ENCODE measurements around the gene SH3GLB2.
"Not testable (repeated sequence)": the region's sequence is repeated elsewhere in the genome, so short reads cannot be mapped to it uniquely, and the experiment has no call there.

SH3GLB2 gene

DNA sequence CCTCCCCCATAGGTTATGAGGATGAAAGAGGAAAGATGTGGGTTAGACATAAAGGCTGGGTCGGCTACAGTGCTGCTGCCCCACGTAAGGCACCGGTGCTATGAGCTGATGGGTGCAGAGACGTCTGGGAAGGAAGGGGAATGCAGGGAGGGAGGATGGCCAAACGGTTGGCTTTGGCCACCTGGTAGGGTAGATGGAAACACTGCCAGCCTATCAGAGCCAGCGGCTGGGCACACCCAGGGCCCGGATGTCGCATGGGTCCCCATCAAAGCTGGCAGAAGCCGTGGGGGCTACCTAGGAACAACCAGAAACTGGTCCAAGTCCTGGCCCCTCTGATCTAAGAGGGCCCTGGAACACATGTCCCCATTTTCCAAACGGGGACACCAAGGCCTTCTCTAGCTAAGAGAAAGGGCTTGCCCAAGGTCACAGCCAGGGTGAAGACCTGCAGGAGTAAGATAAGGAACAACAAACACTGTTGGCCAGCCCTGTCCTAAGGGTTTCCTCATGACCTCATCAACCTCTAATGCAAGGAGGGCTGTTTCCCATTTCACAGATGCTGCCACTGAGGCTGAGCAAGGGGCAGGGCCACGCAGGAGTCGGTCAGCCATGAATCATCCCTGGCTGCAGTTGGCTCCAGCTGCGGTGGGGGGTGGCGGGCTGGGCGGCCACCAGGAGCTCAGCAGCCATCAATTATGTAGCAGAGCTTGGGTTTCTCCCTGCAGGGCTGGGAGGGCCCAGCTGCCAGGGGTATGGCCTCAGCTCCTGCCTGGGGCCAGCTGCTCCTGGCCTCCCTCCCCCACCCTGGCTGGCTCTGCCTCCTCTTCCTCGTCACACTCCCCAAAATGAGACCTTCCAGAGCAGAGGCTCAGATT lies 4.9 kb downstream of the SH3GLB2 start:
- in situ Hi-C loops (cut with MboI; ENCODE audit: low sequenced_read_pairs), result no loop called here

DNA sequence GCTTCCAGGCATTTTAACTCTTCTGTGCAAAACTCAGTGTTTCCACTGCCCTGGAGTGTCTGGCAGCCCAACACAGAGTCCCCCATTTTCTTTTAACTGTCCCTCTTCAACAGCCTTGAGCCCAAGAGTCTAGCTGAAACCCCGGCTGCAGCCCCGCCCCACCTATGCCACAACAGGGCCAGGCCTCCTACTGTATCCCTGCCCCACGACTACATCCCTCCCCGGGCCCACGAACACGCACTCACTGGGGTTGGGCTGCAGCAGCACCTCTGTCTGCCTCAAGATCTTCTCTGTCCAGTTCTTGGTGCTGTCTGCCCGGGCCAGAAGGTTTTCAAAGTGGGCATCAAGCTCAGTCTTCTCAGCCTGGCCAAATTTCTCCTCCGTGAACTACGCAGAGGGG lies 6.1 kb downstream of the SH3GLB2 start:
- in situ Hi-C loops (cut with MboI; ENCODE audit: low sequenced_read_pairs), result no loop called here

DNA sequence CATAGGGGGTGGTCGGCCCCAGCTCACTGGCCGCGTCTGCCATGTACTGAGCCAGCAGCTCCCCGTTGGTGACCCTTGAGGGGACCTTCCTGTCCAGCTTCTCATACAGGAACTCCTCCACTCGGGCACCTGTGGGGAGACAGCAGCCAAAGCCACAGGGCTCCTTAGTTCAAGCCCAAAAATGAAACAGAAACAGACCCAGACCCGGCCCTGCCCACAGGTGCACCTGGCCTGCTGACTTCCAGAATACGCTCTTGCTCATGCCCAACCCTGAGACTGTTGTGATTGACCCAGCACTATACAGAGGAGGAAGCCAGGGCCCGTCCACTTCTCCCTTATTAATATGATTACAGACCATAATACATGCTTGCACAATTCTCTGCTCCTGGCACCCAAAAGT lies 7.0 kb downstream of the SH3GLB2 start:
- in situ Hi-C loops (cut with MboI; ENCODE audit: low sequenced_read_pairs), result no loop called here

DNA sequence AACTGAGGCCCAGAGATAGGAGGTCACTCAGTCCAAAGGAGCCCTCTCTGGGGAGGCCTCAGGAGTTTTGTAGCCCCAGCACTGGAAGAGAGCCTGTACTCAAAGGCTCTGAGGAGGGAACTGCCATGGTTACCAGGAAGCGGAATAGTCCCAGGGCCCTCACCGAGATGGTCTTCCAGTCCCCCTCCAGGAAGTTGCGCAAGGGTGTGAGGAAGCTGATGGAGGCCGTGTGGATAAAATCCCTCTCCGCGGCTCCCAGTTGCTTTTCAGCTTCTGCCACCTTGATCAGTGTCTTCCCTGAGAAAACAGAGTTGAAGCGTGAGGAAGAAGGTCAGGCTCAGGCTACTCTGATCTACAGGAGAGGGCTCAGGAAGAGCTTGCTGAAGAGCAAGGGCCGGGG lies 13.5 kb downstream of the SH3GLB2 start:
- in situ Hi-C loops (cut with MboI; ENCODE audit: low sequenced_read_pairs), result no loop called here

DNA sequence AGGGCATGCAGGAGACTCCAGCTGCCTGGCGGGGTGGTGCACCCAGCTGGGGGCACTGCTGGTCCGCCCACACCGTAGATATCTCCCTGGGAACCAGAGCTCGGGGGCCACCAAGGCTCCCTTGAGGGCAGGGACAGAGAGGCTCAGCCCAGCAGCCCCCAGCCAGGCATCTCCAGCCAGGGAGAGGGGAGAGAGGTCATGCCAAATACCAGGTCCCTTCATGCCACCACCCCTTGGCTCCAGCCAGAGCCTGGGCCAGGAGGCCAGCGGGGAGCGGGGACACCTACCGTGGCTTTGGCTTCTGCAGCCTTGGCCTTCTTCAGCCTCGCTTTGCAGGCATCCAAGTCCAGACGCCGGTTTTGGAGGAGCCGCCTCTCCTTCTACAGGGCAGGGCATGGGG lies 14.0 kb downstream of the SH3GLB2 start:
- in situ Hi-C loops (cut with MboI; ENCODE audit: low sequenced_read_pairs), result no loop called here

DNA sequence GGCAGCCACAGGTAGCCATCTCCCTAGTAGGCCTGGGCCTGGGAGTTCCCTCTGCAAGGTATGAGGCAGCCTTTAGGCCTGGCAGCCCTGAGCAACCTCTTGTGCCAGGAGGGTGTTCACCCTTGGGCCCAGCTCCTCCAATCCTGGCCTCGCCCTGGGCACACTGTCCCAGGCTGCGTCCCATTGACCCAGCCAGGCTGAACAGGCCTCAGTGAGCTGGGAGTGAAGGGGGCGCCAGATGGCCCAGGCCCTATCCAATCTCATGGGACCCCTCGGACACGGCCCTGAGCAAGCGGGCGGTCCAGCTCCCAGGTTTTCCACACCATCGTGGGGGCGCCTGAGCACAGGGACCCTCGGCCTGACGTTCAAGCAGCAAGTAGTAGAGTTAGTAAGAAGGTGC lies 14.5 kb downstream of the SH3GLB2 start:
- in situ Hi-C loops (cut with MboI; ENCODE audit: low sequenced_read_pairs), result no loop called here

DNA sequence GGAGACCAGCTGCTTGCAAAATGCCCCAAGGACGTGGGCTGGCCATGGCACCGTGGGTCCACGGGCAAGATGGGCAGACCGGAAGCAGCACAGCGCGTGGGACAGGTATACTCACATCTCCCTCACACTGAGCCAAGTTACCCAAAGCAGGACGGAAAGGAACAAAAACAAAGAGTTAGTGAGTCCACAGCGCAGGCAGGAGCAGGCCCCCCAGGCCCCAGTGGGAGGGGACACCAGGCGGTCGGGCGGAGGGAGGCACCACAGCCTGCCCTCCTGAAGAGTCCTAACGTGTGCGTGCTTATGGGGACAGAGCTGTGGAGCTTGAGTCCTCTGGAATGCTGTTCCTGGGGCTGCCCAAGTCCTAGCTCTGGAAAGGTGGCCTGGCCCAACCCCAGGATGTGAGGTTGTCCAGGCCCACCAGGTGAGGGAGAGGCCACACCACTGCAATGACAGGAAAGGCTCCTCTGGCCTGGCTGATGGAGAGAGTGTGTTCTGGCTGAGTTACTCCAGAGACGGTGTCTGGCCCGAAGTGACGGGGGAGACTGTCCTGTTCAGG lies 15.2 kb downstream of the SH3GLB2 start:
- in situ Hi-C loops (cut with MboI; ENCODE audit: low sequenced_read_pairs), result no loop called here

DNA sequence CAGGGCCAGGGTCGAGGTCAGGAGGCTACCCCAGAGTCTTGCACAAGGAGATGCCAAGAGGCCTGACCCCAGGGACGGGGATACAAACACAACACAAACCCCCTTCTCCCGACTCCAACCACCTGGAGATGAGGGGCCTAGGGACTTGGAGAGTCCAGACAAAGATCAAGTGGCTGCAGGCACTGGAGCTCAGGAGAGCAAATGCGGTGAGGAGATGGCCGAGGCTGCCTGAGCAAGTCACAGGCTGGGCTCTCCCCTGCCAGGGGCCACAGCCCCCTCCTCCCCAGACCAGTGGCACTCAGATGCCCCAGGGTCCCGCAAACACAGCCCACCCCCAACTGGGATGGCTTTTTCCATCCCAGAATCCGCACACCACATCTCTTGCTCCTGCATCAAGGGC lies 15.8 kb downstream of the SH3GLB2 start:
- in situ Hi-C loops (cut with MboI; ENCODE audit: low sequenced_read_pairs), result no loop called here

DNA sequence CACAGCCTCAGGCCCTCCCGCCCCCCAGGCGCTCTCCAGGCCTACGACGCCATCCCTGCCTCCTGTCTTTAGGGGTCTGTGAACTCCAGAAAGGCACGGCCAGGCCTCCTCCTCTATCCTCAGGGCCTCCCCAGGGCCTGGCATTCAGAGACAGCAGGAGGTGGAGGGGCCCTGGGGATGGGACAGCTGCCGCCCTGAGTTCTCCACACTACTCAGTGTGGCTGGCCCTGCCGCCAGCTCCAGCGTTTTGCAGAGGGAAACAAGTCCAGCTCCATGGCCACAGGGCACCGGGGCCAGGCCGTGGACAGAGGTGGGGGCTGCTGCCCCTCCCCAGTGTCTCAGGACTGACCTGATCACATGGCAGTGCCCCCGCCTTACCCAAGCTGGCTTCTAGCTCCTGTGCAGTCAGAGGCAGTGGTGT lies 16.4 kb downstream of the SH3GLB2 start:
- in situ Hi-C loops (cut with MboI; ENCODE audit: low sequenced_read_pairs), result no loop called here

DNA sequence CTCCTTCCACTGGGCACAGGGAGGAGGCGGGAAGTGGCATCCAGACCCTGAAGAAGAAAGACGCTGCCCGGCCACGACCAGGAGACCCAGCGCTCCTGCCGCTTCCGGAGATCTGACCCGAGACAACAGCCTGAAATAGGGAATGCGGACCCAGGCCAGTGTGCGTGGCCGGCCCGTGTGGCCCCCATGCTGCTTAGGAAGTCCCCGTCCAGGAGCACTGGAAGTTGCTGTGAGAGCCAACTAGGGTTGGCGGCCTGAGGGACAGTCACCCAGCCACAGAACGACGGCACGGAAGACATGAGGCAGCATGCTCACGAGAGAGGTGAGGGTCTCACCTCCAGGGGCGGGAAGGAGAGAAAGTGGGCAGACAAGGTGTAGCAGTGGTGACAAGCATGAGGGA lies 17.0 kb downstream of the SH3GLB2 start:
- in situ Hi-C loops (cut with MboI; ENCODE audit: low sequenced_read_pairs), result no loop called here

DNA sequence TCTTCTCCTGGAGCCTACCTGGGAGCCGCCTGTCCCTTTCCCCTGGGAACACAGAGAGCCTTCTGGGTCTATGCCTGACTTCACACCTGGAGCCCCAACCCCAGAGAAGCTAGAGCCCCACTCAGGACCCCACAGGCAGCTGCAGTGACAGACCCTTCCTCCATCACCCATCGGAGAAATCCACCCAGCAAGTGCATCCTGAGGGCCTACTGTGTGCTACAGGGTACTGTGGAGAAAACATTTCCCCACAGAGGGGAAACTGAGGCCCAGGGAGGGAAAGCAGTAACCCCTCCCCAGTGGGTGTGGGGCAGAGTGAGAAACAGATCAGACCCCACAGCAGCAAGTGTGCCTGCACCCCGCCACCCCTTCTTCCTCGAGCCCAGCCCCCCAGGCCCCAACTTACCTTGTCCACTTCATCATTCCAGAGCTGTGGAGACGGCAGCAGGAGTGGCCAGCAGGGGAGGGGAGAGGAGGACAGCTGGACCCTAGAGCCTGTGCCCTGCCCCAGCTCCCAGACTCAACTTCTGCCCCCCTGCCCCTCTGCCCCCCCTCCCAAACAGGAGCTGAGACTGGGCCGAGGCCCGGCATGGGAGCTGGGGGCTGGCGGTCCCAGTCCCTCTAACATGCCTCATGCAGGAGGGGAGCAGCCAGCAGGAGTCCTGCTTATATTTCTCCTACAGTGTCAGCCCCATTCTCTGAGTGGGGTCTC lies 17.7 kb downstream of the SH3GLB2 start:
- in situ Hi-C loops (cut with MboI; ENCODE audit: low sequenced_read_pairs), result no loop called here

DNA sequence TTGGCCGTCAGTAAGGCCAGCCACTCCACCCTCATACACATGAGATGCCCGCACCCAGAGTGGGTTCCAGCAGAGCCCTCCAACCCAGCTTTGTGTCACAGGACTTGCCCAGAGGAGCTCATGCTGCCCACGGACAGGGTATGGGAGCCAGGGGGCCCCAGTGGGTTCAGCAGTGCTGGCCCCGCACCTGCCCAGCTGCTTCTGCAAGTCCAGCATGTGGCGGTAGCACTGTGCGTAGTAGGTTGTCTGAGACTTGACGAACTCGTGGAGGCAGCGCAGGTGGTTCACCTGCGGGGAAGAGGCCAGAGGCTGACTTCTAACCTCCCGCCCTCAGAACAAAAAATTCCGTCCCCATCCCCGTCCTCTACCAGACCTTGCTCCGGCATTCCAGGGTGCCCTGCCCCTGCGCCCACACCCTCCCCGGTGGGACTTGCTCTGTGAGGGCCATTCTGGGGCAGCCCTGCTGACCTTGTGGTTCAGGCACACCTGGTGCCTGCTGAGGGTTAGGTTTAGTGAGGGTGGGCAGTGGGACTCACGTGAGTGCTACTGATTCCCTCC lies 18.5 kb downstream of the SH3GLB2 start:
- in situ Hi-C loops (cut with MboI; ENCODE audit: low sequenced_read_pairs), result no loop called here

DNA sequence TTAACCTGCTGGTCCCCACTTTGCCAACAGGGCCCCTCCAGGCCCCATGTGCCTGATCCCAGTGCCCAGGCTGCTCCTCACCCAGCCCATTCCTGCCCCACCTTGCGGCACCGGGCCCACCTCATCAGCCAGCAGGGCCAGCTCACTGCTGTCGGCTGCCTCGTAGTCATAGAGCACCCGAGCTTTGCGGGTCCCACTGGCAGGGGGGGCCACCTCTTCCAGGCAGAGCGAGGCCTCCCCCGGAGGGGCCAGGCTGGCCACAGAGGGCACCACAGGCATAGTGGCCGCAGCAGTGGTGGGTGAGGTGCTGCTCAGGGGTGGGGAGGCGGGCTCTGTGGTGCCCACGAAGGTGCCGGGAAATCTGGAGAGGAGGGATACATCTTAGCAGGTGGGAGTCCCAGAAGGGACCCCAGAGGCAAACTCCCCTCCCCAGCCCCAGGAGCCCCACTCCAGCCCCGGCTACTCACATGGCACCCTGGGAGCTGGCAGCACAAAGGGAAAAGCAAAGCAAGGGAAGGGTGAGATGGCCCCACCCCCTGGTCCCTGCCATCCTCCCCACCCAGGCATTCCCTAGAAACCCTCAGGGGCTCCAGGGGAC lies 19.0 kb downstream of the SH3GLB2 start:
- in situ Hi-C loops (cut with MboI; ENCODE audit: low sequenced_read_pairs), result no loop called here

DNA sequence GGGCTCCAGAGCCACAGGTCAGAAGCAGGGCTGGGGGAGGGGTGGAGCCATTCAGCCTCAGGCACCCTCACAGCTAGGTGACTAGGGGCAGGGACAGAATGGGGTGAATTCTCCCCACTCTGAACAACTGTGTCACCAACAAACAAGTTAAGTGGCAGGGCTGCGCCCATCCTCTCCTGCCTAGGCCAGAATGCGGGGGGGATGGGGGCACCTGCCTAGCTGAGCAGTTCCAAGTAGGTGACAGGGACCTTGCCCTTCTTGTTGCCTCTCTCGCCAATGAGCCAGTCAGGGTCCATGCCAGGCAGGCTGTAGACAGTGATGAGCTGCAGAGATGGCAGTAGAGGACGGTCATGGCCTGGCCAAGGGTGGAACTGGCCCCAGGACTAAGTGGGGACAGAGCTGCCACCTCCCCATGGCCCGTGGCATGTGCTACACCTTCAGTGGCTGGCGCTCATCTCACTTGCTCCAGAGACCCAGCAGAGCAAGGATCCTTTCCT lies 19.6 kb downstream of the SH3GLB2 start:
- in situ Hi-C loops (cut with MboI; ENCODE audit: low sequenced_read_pairs), result no loop called here

DNA sequence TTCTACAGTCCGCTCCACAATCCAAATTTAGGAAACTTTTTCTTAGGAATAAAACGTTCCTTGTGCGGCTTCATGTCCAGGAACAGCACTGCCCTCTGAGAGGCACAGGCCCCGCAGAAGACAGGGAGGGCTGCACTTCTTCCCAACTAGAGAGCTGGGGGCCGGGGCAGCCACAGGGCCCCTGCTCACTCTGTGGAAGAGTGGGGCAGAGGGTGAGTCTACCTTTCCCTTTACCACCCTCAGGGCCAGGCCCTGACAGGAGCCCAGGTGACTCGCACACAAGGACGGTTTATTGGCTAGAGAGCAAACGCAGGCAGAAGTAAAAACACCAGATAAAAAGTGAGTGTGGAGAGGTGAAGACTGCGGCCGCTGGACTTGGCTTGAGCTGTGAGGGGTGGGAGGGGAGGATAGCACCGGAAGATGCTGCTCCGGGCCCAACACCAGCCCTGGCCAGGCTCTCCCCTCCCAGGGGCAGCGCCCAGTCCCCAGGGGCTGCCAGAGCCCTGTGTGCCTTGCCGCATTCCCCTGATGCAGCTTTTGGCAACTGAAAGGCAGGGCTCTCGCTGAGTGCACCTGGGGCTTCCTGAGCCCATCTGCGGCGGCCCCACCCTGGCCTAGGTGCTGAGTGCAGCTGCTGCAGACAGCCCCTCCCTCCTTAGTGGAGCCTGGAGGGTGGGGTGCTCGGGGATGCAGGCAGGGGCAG lies 20.2 kb downstream of the SH3GLB2 start:
- in situ Hi-C loops (cut with MboI; ENCODE audit: low sequenced_read_pairs), result no loop called here

DNA sequence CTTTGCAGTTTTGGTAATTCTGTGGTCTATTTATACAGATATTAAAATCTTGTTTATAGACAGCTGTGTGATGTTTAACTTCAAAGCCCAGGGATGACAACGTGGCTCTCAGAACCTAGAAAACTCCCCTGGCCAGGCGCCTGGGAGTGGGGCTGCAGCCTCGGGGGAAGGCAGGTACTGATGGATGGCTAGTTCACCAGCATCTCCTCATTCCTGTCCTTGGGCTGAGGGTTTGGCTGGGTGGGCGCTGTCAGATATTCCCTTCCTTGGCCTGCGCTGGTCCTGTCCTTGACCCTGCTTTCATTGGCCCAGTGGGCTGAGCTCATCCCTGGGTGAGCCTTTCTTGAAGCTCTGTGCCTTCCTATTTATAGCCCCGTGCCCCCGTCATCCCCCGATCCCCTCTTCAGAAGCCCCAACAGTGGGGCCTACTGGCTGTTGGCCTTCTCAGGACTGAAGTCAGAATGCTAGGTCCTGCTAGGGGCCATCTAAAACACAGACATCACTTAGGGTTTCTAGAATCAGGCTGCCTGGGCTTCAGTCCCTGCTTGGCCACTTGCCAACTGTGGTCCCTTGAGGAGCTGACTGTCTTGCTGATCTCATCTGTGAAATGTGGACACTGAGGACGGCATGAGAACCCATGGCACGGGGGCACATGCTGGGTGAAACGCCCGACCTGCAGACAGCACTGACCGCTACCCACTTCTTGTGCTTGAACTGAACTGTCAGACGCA lies 20.9 kb downstream of the SH3GLB2 start:
- in situ Hi-C loops (cut with MboI; ENCODE audit: low sequenced_read_pairs), result no loop called here

DNA sequence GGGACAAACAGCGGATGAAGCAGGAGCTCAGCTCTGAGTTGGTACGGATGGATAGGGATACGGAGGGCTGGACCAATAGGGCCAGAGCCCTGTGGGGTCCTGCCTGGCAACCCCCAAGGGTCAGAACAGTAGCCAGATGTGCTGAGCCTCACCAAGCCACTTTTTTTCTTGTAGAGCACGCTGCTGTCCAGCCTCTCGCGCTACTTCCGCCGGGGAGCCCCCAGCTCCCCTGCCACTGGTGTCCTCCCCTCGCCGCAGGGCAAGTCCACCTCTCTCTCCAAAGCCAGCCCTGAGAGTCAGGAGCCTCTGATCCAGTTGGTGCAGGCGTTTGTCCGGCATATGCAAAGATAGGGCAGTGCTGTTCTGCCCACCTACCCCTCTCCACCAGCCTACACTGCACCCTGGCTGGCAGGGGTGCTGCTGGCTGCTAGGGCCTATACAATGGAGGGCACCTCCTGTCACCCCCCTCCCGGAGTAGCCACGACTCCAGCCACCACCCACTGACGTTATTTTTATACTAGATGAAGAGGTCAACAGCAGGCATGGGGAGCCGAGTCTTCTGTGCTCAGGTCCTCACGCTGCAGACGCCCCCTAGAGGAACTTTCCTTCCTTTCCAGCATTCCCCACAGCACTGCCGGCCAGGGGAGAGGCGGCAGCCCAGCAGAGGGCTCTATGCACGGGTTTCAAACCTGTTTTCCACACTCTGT lies 21.6 kb downstream of the SH3GLB2 start:
- in situ Hi-C loops (cut with MboI; ENCODE audit: low sequenced_read_pairs), result no loop called here

DNA sequence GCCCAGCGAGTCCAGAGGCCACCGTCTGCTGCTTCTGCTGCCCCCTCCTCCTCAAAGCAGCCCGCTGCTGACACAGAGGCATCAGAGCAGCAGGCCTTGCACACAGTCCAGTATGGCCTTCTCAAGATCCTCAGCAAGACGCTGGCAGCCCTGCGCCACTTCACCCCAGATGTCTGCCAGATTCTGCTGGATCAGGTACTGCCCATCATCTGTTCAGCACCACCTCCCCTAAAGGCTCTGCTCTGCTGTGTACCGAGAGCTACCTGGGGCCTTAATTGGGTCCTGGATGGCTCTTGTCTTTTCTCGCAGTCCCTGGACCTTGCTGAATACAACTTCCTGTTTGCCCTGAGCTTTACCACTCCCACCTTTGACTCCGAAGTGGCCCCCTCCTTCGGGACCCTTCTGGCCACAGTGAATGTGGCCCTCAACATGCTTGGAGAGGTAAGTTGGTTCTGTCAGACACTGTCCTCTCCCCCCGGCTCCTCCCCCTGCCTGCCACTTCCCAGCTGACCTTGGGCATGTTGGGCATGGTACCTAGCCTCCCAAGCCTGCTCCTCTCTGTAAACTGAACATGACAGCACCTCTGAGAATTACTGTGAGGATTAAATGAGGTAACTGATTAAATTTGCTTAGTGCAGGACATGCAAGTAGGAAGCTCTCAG lies 22.7 kb downstream of the SH3GLB2 start:
- in situ Hi-C loops (cut with MboI; ENCODE audit: low sequenced_read_pairs), result no loop called here

DNA sequence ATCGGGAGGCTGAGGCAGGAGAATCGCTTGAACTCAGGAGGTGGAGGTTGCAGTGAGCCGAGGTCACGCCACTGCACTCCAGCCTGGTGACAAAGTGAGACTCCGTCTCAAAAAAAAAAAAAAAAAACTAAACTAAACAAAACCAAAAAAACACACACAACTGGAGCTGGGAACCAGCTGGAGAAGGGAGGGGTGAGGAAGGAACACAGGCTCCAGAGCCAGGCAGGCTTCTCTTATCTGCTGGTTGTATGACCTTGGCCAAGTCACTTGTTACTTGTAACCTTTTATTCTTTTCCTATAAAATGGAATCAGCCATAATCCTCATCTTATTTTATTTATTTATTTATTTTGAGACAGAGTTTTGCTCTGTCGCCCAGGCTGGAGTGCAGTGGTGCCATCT lies 24.0 kb downstream of the SH3GLB2 start:
- in situ Hi-C loops (cut with MboI; ENCODE audit: low sequenced_read_pairs), result not testable (repeated sequence)

Data from hTERT RPE-1 (cell line).